HG02642 (cell line): ENCODE results near the gene LRFN4.

ENCODE experiments used
- ATAC-seq: cut with Tn5 transposase; IDR thresholded peaks from one replicate; pipeline ENCODE4 v1.9.1; 2021; ENCODE audit warnings: mild to moderate bottlenecking; ENCODE audit not compliant: unreplicated experiment, poor library complexity

LRFN4 gene

DNA sequence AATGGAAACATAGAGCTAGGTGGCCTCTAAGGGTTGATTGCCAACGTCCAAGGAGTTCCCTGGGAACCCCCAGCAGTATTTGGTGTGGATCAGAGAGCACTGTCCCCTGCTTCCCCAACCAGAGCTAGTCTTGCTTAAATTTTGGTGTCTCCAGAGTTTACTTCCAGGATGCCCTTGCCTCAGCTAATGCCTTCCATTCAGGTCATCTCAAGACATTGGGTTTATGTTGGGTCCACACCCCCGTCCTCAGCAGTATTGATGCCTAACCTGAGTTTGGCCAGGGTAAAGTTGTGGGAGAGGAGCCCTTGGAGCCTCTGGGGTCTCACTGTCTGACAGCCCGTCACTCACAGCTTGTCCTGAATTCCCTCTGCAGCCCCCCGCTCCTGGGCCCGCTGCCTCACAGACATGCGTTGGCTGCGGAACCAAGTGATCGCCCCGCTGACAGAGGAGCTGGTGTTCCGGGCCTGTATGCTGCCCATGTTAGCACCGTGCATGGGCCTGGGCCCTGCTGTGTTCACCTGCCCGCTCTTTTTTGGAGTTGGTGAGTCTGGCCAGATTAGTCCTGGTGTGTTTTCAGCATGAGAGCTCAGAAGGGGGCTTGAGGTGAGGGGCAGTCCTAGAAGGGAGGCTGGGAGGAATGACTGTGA, 12.2 kb upstream of the LRFN4 start:
- no peak for ATAC-seq

DNA sequence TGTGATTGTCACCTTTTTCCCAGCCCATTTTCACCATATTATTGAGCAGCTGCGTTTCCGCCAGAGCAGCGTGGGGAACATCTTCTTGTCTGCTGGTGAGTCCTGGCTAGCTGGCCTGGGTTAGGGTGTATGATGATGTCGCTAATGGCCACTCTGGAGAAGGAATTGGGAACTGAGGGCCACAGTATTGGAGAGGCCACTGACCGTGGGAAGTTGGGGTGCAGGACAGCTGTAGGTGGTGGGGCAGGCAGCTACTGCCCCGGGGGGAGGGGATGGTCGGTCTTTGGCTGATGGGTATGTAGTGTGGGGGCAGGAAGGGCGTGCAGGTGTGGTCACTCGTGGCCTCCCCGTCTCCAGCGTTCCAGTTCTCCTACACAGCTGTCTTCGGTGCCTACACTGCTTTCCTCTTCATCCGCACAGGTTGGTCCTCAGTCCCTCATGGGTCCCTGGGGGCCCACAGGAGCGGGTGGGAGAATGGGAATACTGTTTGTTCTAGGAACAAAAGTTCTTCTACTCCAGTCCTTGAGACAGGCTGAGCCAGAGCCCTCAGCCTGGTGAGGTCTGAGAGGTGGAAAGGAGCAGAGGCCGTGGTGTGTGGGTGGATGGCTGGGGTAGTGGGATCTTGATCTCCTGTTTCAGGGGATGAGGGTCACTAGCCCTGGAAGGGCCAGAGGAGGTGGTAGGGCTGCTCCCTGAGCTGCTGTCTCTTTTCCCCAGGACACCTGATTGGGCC, 11.6 kb upstream of the LRFN4 start:
- no peak for ATAC-seq

DNA sequence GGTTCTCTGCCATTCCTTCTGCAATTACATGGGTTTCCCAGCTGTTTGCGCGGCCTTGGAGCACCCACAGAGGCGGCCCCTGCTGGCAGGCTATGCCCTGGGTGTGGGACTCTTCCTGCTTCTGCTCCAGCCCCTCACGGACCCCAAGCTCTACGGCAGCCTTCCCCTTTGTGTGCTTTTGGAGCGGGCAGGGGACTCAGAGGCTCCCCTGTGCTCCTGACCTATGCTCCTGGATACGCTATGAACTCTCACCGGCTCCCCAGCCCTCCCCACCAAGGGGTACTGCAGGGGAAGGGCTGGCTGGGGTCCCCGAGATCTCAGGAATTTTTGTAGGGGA, 11.0 kb upstream of the LRFN4 start:
- ATAC-seq, result no peak

DNA sequence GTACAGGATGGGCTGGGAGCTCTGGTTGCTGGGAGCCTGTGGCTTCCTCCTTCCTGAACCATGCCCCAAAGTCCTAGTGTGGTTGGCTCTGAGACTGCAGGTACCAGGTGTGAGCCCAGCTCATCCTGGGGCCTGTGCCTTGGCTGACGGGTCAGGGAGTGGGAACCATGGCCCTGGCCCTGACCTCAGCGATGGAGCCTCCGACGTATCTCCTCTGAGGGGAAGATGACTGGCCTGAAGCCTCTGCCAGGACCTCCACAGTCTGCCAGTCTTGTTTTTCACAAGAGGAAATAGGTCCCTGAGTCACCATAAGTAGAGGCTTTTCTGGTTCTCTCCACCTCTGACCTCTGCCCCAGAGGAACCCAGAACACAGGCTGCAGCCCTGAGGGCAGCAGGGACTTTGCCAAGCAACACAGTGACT, 10.2 kb upstream of the LRFN4 start:
- ATAC-seq, result no peak

DNA sequence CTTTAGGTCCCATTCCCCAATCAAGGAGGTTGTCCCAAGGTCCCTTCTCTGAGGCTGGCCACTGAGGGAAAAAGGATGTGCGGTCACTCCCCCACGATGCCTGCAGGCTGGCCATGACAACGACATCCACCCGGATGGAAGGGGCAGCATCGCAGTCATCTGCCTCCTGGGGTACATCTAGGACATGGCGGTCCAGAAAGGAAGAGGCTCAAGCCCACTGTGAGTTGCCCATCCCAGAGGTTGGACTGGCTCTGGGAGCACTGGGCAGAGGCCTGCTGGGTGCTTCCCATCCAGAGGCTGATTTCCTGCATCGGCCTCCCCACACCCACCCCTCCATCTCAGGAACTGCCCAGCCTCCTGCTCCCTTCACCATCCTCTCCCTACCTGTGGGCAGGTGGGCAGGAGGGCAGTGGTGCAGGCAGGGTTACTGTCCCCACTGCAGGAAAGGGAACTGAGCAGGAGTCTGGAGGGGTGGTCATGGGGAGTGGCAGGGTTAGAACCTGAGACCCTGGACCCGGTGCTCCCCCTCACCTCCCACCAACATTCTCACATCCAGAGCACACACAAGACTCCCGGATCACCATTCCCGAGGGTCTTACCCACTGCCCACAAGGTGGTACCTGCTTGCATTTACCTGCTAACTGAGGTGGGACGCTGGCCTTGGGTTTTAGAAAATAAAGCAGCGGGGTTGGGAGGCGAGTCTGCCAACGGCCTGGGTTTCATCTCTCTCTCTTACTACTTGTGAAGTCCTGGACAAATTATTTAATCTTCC, 9.2 kb upstream of the LRFN4 start:
- no peak for ATAC-seq

DNA sequence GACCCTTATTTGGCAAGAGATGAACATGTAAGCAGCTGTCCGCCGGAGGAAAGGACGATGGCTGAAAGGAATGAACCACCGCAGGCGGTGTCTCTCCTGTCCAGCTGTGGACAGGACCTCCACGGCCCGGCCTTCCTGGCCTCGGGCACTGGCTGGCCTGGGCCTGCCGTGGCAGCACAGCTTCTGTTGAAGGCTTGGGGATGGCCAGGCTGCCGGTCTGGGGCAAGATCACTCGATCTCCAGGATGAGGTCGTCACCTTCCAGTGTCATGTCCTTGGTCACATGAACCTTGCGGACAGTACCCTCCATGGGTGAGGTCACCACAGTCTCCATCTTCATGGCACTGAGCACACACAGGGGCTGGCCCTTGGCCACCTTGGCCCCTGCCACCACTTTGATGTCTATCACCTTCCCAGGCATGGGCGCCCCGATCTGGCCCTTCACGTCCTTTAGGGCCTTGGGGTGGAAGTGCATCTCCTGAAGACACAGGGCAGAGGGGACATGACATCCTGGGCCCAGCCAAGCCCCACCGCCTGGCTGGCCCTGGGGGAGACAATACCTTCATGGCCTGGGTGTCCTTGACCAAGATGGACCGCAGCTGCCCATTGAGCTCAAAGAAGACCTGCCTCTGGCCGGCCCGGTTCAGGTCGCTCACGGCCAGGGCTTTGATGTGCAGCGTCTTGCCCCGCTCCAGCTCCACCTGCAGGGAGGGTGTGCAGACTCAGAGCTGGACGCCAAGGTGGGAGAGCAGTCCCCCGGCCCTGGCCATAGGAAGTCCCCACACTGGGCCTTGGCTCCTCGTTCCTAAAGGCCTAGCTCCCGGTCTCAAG, 8.0 kb upstream of the LRFN4 start:
- no peak for ATAC-seq

DNA sequence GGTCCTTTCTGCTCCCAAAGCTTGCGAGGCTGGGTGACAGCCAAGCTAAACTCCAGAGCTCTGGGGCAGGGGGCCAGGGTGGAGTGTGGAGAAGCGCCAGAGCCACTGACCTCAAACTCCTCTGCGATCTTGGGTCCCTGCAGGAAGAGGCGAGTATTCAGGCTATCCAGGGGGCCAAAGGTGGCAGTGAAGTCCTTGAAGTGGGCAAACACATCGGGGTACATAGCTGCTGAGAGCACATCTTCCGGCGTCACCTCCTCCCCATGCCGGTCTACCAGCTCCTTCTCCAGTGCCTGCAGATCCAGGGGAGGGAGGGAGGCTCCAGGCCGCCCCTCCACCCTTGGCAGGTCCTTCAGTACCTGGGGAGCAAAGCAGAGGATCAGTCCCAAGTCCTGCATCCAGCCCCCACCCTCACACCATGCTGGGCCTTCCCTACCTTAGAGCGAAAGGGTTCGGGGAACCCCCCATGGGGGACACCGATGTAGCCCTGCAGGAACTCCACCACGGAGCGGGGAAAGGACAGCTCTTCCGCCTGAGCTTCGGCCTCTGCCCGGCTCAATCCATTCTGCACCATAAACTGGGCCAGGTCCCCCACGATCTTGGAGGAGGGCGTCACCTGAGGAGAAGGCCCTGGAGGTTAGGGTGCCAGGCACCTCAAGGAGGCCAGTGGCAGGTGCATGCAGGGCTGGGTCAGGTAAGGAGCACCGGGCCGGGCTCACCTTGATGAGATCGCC, 7.2 kb upstream of the LRFN4 start:
- ATAC-seq, result no peak

DNA sequence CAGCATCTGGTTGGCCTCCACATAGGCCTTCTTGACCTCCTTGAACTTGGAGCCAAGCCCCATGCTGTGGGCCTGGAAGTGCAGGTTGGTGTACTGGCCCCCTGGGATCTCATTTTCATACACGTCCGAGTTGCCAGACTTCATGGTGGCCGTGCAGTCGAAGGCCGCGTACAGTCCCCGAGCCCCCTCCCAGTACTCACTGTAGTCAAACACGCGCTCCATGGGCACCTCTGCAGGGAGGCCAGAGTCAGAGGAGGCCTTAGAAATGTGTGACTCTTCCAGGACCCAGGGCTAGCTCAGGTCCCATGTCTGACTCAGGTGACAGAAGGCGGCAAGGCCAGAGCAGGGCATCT, 6.7 kb upstream of the LRFN4 start:
- ATAC-seq, result no peak

DNA sequence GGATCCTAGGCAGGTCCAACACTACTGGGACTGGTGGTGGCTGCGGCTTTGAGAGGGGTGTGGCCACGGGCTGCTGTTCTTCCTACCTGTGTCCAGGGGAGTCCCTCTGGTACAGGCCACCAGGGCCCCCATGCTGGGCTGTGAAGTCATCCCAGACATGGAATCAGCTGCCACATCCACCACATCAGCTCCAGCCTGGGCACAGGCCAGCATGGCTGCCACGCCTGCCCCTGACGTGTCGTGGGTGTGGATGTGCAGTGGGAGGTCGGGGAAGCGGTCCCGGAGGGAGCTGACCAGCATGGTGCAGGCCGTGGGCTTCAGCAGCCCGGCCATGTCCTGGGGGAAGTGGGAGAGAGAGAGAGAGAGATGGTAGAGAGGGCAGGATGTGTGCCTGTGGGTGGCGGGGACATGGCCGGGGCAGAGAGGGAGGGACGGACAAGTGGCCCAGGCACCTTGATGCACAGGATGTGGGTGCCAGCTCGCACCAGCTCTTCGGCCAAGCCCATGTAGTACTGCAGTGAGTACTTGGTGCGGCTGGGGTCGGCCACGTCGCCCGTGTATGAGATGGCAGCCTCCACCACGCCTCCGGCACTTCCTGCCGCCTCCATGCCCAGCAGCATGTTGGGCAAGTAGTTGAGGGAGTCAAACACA, 6.2 kb upstream of the LRFN4 start:
- no peak for ATAC-seq

DNA sequence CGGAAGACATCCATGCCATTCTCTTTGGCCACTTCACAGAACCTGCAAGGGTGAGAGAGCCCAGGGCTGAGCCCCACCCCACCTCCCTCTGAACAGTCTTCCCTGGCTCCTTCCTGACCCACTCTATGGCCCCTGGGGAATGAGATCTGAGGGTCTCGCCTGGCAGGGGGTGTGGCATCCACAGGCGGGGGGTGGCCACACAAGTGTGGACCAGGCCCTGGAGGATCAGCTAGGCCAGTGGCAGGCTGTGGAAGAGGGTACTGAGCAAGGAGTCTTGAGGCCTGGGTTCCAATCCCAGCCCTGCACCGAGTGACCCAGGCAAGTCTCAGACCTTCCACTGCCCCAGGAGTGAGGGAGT, 5.6 kb upstream of the LRFN4 start:
- ATAC-seq, result no peak

DNA sequence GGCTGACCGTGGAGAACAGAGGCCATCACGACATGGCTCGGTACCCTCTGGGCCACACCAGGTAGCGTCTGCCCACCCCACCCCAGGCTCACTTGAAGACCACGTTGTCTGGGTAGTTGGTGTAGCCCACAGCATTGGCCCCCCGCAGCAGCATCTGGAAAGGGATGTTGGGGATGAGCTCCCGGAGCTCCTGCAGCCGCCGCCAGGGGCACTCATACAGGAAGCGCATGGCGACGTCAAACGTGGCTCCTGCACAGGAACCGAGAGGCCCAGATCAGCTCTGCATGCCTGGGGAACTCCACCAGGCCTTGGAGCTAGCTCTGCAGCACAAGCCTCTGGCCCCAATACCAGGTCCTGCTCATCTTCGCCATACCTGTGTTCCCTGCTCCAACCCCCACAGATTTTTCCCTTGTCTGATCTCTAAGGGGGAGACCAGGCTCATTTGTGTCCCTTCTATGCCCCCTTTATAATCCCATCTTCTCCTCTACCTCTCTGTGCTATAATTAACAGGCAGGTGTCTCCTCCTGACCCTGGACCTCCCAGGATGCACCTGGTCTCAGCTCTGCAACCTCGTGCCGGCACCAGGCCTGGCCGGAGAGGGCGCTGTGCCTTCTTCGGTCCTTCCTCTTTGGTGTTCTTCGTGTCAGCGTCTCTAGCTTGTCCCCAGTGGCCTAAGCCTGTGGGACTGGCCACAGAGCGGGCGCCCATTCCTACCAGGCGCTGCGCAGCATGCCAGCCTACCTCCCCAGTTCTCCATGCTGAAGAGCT, 5.0 kb upstream of the LRFN4 start:
- no peak for ATAC-seq

DNA sequence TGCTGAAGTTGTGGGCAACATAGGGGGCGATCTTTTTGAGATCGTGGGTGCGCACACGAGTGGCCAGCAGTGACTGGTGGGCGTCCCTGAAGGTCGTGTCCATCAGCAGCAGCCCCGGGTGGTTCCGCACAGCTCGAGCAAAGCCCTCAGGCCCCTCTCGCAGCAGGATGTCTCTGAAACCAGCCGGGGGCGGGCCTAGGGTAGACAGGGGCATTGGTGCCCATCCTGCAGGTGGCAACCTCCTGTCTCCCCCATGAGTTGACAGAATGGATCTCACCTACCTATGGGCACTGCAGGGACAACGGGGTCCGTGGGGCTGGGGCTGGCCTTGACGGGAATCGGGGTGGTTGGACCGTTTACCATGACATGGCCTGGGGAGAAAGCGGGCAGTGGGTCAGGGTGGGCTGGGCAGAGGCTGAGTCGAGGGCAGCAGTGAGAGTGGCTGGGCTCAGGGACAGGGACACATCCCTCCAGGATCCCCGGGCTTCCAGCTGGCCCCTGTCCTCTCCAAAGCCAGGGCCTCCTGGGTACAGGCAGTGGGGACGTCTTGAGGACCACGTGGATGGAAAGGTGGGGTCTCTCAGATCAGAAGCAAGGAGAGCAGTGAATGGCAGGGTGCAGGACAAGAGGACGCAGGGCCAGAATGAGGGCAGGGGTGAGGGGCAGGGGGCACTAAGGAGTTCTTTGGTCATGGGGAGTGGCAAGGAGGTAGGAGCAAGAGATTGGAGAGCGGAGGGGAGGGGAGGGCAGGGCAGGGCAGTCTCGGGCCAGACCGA, 4.2 kb upstream of the LRFN4 start:
- ATAC-seq, result no peak

DNA sequence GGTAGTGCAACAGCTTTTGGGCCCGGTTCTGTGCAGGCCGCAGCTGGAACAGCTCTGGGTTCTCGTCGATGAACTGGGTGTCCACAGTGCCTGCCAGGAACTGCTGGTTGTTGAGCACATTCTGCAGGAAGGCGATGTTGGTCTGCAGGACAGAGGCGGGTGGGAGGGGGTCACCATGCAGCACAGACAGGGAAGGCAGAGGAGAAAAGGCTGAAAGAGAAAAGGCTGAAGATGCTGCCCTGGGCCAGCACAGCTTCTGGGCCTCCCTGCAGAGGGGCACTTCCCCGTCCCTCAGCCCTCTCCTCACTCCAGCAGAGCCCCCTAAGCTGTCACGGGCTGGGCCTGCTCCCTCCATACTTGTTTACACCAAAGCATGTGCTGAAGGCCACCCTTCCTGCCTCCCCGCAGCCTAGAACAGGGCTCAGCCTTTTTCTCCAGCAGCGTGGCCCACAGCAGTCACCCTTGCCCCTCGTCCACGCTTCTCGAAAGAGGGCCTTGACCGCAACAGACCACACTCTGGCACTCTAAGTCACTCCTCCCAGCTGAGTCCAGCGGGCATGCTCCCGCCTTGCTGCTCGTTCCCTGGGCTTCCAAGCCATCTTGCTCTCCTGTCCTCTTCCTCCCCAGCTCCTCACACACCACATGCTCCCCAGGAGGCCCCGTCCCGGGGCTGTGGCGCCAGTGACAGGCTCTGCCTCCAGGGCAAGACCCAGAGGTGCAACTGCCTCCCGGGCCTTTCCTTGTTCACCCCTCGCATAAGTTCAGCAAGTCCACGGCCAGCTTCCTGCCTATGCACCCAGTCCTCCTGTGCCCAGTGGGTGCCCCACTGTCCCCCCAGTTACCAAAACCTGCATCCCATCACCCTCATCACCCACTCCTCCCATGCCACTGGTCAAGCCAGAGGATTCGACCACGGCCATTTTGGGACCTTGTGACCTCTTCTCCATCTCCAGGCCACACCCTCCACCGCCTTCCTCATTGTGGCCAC, 3.3 kb upstream of the LRFN4 start:
- ATAC-seq, result no peak

DNA sequence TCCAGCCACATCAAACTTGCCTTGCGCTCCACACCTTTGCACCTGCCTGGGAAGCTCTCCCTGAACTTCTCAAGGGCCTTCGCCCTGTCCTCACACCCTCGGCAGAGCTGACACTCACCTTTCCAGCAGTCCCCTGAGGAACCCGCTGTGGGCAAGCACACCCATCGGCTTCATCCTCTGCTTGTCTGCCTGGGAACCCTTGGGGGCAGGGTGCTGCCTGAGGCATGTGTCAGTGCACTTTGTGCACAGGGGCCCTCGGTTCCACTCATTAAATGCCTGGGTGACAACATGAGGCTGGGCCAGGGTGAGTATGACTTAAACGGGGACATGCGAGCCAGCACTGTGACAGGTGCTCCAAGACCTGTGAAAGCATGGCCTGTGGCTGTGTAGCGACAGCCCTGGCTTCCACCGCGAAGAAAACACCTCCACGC, 2.6 kb upstream of the LRFN4 start:
- ATAC-seq, result no peak

DNA sequence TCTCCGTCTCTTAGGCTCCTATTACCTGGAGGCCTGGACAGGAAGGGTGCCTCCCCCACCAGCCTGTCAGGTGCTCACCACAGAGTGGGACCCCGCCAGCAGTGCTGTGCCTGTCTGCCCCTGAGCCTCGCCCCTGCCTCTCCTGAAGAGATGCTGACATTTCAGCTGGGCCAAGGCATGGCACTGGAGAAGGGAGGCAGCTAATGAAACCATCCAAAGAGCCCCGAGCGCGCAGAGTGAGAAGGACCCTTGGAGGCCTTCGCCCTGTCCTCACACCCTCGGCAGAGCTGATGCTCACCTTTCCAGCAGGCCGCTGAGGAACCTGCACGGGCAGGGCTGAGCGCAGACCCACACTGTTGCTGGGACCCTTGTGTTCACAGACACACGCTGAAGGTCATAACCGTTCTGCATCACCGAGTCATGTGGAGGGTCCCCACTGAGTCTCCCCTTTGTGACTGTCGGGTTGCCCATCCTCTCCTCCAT, 2.1 kb upstream of the LRFN4 start:
- no peak for ATAC-seq

DNA sequence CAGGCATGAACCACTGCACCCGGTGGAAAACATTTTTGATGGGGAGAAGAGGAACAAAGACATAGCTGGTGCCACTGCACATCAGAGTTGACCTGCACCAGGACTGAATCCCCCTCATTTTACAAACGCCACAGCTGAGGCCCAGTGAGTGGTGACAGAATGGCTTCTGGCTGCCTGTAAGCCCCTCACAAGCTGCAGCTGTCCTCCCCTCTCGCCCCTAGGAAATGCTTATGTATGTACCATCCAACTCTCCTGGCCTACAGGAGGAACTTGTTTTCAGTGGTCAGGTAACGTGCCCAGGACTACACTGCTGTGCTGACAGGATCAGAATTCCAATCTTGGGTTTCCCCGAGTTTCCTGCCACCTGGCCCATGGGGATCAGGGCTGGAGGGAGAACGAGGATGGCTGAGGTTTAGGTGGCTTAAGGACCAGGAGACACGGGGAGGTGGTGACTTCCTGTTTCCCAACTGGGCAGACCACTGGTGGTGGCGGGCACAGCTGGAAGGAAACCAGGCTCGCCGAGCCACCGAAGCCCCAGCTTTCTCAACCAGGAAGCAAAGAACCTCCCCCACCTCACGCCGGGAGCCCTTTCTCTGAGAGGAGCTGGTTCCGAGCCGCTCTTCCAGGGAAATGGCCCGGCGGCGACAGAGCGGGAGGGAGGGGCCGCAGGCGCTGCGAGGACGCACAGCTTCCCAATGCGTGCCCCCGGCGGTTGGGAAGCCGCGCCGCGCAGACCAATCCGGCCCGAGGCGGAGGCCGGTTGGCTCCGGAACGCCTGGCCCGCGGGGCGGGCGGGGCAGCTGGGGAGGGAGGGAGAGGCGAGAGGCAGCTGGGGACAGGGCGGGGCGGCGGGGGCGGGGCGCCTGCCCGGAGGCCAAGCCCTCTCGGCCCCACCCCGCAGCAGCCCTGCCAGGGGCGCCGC, 1.0 kb upstream of the LRFN4 start:
- ATAC-seq, result peak; percentile 65
